PC-3 (cell line): Measurements from ENCODE around the gene CFAP206.

Experiments used
- CTCF ChIP-seq: fragments of 300-600 bp; sonication (generic); conservative IDR thresholded peaks from 2 replicates; pipeline ENCODE4 v1.5.1; 2017; ENCODE audit warnings: antibody characterized with exemption, low read depth, mild to moderate bottlenecking, low read length
- EZH2 ChIP-seq: fragments of 300-600 bp; sonication (generic); IDR thresholded peaks from one replicate; pipeline ENCODE4 v1.6.1; 2017; ENCODE audit warnings: antibody characterized with exemption, mild to moderate bottlenecking, low read length; ENCODE audit not compliant: unreplicated experiment
- EZH2phosphoT487 ChIP-seq: fragments of 300-600 bp; sonication (generic); IDR thresholded peaks from 2 replicates; pipeline ENCODE4 v1.6.1; 2018; ENCODE audit warnings: mild to moderate bottlenecking, antibody characterized with exemption, low read length, borderline replicate concordance

- no peak for TF ChIP-seq CTCF
- TF ChIP-seq EZH2phosphoT487 = no peak
- no peak for TF ChIP-seq EZH2
These were observed 22.7 kb downstream of the CFAP206 start for GRCh38 chr6:87430499-87430898.
